CD4-positive, CD25-positive, alpha-beta regulatory T cell (primary cell): ENCODE measurements around the gene ADCY2. TPM values are rescaled to one million over a fixed set of nuclear protein-coding genes. Genes with fewer than 3 reads are reported as not detected.

Experiments
- ATAC-seq, 2 donors: fragments of 150-1000 bp; cut with Tn5 transposase; one replicate each; pipeline ENCODE4 v1.10.0; 2021; ENCODE audit warnings: low read depth in 2 of 2, moderate number of reproducible peaks in 2 of 2, moderate library complexity in 1 of 2
- DNase-seq, 3 donors: peaks; one replicate each; pipeline versions ENCODE4 v3.0.0 to v3.0.0-alpha.2; 2012 to 2022; ENCODE audit warnings: mixed read lengths in 1 of 3
- H3K27ac ChIP-seq: one replicate; pipeline ENCODE4 v1.7.0; 2013; ENCODE audit warnings: mild to moderate bottlenecking, low read length; ENCODE audit not compliant: insufficient read depth, poor library complexity, severe bottlenecking
- H3K27me3 ChIP-seq: one replicate; pipeline ENCODE4 v1.7.0; 2013; ENCODE audit warnings: low read length; ENCODE audit not compliant: control insufficient read depth, insufficient read depth
- H3K36me3 ChIP-seq: one replicate; pipeline ENCODE4 v1.7.0; 2013; ENCODE audit warnings: mild to moderate bottlenecking, low read length, moderate library complexity; ENCODE audit not compliant: control insufficient read depth, insufficient read depth
- H3K4me1 ChIP-seq: 2 replicates; pipeline ENCODE4 v1.7.0; 2013; ENCODE audit warnings: mild to moderate bottlenecking, low read length; ENCODE audit not compliant: insufficient read depth, control insufficient read depth, poor library complexity, severe bottlenecking
- H3K4me3 ChIP-seq: one replicate; pipeline ENCODE4 v1.7.0; 2013; ENCODE audit warnings: low read depth, mild to moderate bottlenecking, low read length, moderate library complexity
- H3K9me3 ChIP-seq, 2 experiments: 1 replicate in 1 of 2; 2 replicates in 1 of 2; pipeline ENCODE4 v1.7.0; 2013; ENCODE audit warnings: low read length in 2 of 2, mild to moderate bottlenecking in 1 of 2, moderate library complexity in 1 of 2; ENCODE audit not compliant: control insufficient read depth in 2 of 2
- H3K27ac Mint-ChIP-seq, 3 donors: one replicate each; pipeline ENCODE4 v1.8.0; 2020 to 2022; ENCODE audit warnings: mild to moderate bottlenecking in 3 of 3, mixed read lengths in 3 of 3, moderate library complexity in 2 of 3
- H3K27me3 Mint-ChIP-seq: one replicate; pipeline ENCODE4 v1.8.0; 2022; ENCODE audit warnings: mild to moderate bottlenecking, mixed read lengths
- H3K36me3 Mint-ChIP-seq: one replicate; pipeline ENCODE4 v1.8.0; 2020; ENCODE audit warnings: mixed read lengths
- H3K4me1 Mint-ChIP-seq, 4 donors: one replicate each; pipeline ENCODE4 v1.8.0; 2020 to 2022; ENCODE audit warnings: mixed read lengths in 4 of 4, mild to moderate bottlenecking in 1 of 4
- H3K4me3 Mint-ChIP-seq, 4 donors: one replicate each; pipeline ENCODE4 v1.8.0; 2020 to 2022; ENCODE audit warnings: mild to moderate bottlenecking in 4 of 4, mixed read lengths in 4 of 4, moderate library complexity in 3 of 4
- H3K9me3 Mint-ChIP-seq, 7 donors: one replicate each; pipeline ENCODE4 v1.8.0; 2020 to 2022; ENCODE audit warnings: mixed read lengths in 7 of 7, mild to moderate bottlenecking in 3 of 7, moderate library complexity in 2 of 7
- polyA plus RNA-seq, 4 donors: library from polyadenylated mRNA; unstranded; fragments of 300-500 nt; fragmentation: Illumina TruSeq; gene quantifications; one replicate each; pipeline ENCODE4 v1.2.3, GENCODE V29; 2021
- total RNA-seq: library from RNA; stranded (reverse); gene quantifications from one replicate; pipeline ENCODE4 v1.2.3, GENCODE V29; 2022

ADCY2 gene
- total RNA-seq: not detected
- not detected for polyA plus RNA-seq

GRCh38 chr5:7395947-7396712 is at the start of gene ADCY2:
TSS of gene ADCY2 (plus strand) at chr5:7396138. CDS start at chr5:7396297, 159 bp downstream.
- Histone ChIP-seq H3K27me3 (peaks cover 11% of the 10 kb centered on the region), H3K27ac (no peak within 1 kb of the TSS), H3K36me3 (no peaks in the 10 kb centered on the region), H3K4me1 (no peaks in the 10 kb centered on the region), H3K4me3 (no peak within 1 kb of the TSS), H3K9me3 (no peaks in the 10 kb centered on the region)
- Mint-ChIP-seq H3K27ac (no peak within 1 kb of the TSS), H3K4me1 (peaks cover 0 to 4% (median 4%) of the 10 kb centered on the region in 4 donors), H3K4me3 (peak within 1 kb of the TSS in 1 of 4 donors; percentile 56), H3K36me3 (no peaks in the 10 kb centered on the region), H3K9me3 (peaks cover 0 to 2% (median 0%) of the 10 kb centered on the region in 7 donors), H3K27me3 (peaks cover 35% of the 10 kb centered on the region)
- DNase-seq: no peak
- ATAC-seq: no peak

- Mint-ChIP-seq H3K27ac (no peak overlapping the region), H3K9me3 (peaks cover 0 to 5% (median under 1%) of the 10 kb centered on the region in 7 donors), H3K4me3 (no peak overlapping the region), H3K27me3 (no peaks in the 10 kb centered on the region), H3K36me3 (no peaks in the 10 kb centered on the region), H3K4me1 (no peaks in the 10 kb centered on the region)
- ATAC-seq (no peak), DNase-seq (no peak)
- H3K27me3 ChIP-seq: no peaks in the 10 kb centered on the region
- H3K27ac ChIP-seq: no peak overlapping the region
- H3K36me3 ChIP-seq: no peaks in the 10 kb centered on the region
- H3K9me3 ChIP-seq: no peaks in the 10 kb centered on the region
- no peak overlapping the region for H3K4me3 ChIP-seq
- H3K4me1 ChIP-seq: no peaks in the 10 kb centered on the region
Measured at GRCh38 chr5:7347377-7347776, 48.6 kb upstream of the ADCY2 start.

DNA sequence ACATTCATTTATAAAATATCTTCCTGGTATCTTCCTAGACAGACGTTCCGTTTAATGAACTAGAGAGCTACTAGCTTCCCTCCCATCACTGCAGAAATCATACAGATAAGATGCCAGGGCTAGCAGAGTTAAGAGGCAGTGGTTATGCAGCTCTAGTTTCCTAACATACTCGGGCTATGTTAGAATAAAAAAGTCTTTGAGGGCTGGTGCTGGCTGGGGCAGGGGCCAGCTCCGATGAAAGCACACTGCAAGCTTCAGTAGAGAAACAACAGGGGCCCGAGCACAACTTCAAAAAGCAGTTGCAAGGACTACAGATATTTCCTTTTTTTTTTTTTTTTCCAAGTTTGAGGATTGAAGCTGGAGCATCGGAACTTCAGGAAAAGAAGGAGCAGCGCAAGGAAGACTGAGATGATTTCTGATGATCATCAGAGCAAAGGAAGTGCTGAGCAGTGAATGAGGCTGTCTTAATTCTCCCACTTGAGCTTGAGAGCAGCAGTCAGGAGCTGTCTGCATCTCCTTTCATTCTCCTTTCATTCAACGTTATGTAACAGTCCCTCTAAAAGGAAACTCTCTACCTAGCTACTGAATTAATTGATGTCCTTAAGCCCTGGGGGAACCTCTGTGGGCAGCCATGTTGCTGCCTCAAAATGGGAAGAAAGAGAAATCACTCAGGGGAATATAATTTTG is 47.6 kb upstream of the ADCY2 start:
- H3K9me3 Mint-ChIP-seq: peaks cover 0 to 4% (median 0%) of the 10 kb centered on the region in 7 donors
- Histone ChIP-seq H3K9me3 (no peaks in the 10 kb centered on the region), H3K27me3 (no peaks in the 10 kb centered on the region), H3K27ac (no peak overlapping the region), H3K36me3 (no peaks in the 10 kb centered on the region), H3K4me1 (no peaks in the 10 kb centered on the region), H3K4me3 (no peak overlapping the region)
- ATAC-seq (no peak), DNase-seq (no peak)
- H3K27ac Mint-ChIP-seq: no peak overlapping the region
- H3K36me3 Mint-ChIP-seq: no peaks in the 10 kb centered on the region
- no peak overlapping the region for H3K4me3 Mint-ChIP-seq
- no peaks in the 10 kb centered on the region for H3K4me1 Mint-ChIP-seq
- H3K27me3 Mint-ChIP-seq: no peaks in the 10 kb centered on the region

DNA sequence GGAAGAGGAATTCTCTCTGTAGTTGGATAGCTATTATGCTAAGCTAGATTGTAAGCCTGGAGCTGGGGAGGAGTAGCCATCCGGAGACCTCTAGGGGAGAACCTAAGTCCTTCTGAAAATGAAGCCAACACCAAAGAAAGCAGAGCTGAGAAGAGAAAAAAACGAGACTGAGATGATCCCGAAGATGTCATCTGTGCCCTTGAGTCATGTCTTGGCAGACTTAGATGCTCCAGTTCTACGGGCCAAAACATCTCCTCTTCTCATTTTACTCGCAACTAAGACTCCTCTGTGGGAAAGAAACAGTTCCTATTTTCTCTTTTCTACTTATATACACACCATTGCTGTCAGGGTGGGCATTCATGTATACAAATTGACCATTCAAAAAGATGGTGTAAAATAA is 34.3 kb upstream of the ADCY2 start:
- ATAC-seq (no peak), DNase-seq (no peak)
- Histone ChIP-seq H3K4me1 (no peaks in the 10 kb centered on the region), H3K27ac (no peak overlapping the region), H3K27me3 (no peaks in the 10 kb centered on the region), H3K36me3 (no peaks in the 10 kb centered on the region), H3K4me3 (no peak overlapping the region), H3K9me3 (no peaks in the 10 kb centered on the region)
- H3K4me3 Mint-ChIP-seq: no peak overlapping the region
- no peaks in the 10 kb centered on the region for H3K36me3 Mint-ChIP-seq
- no peaks in the 10 kb centered on the region for H3K27me3 Mint-ChIP-seq
- H3K9me3 Mint-ChIP-seq: peaks cover 0 to 5% (median 0%) of the 10 kb centered on the region in 7 donors
- no peaks in the 10 kb centered on the region for H3K4me1 Mint-ChIP-seq
- H3K27ac Mint-ChIP-seq: no peak overlapping the region

GRCh38 chr5:7363067-7363677 is 32.8 kb upstream of the ADCY2 start:
- H3K36me3 Mint-ChIP-seq: no peaks in the 10 kb centered on the region
- no peaks in the 10 kb centered on the region for H3K4me1 Mint-ChIP-seq
- no peak overlapping the region for H3K4me3 ChIP-seq
- H3K4me1 ChIP-seq: no peaks in the 10 kb centered on the region
- no peak overlapping the region for H3K27ac Mint-ChIP-seq
- H3K27me3 Mint-ChIP-seq: no peaks in the 10 kb centered on the region
- no peaks in the 10 kb centered on the region for H3K27me3 ChIP-seq
- DNase-seq (no peak), ATAC-seq (no peak)
- no peaks in the 10 kb centered on the region for H3K36me3 ChIP-seq
- H3K9me3 Mint-ChIP-seq: peaks cover 0 to 9% (median 2%) of the 10 kb centered on the region in 7 donors
- H3K9me3 ChIP-seq: no peaks in the 10 kb centered on the region
- no peak overlapping the region for H3K27ac ChIP-seq
- H3K4me3 Mint-ChIP-seq: no peak overlapping the region

DNA sequence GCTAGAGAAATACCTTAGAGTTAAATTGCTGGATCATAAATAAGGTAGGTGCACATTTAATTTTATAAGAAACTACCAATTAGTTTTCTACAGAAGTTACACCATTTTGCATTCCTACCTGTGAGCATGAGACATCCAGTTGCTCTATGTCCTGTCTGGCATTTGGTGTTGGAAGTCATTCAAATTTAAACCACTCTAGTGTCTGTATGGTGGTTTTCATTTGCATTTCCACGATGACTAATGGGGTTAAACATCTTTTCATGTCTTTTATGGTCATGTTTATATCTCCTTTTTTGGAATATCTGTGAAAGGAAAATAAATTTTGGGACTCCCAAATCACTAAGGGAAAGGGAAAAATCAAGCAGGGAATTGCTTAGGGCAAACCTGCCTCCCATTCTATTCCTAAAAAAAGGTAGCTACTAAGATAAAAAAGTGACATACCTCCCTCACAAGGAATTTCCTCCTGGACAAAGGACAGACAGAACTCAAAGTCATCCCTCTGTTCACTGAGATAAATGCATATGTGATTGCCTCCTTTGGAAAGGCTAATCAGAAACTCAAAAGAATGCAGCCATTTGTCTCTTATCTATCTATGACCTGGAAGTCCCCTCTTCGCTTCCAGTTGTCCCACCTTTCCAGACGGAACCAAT is 31.6 kb upstream of the ADCY2 start:
- no peak overlapping the region for H3K4me3 Mint-ChIP-seq
- H3K27ac Mint-ChIP-seq: no peak overlapping the region

GRCh38 chr5:7367780-7368179 is 28.2 kb upstream of the ADCY2 start:
- Mint-ChIP-seq H3K9me3 (peaks cover 0 to 11% (median 6%) of the 10 kb centered on the region in 7 donors), H3K4me3 (no peak overlapping the region), H3K27ac (no peak overlapping the region), H3K4me1 (no peaks in the 10 kb centered on the region), H3K27me3 (no peaks in the 10 kb centered on the region), H3K36me3 (no peaks in the 10 kb centered on the region)
- H3K27ac ChIP-seq: no peak overlapping the region
- no peaks in the 10 kb centered on the region for H3K9me3 ChIP-seq
- no peaks in the 10 kb centered on the region for H3K36me3 ChIP-seq
- H3K4me1 ChIP-seq: no peaks in the 10 kb centered on the region
- DNase-seq (no peak), ATAC-seq (no peak)
- H3K4me3 ChIP-seq: no peak overlapping the region
- H3K27me3 ChIP-seq: no peaks in the 10 kb centered on the region

More for the DNA sequence above, 31.6 kb upstream of the ADCY2 start:
- H3K27me3 Mint-ChIP-seq: no peaks in the 10 kb centered on the region
- no peak overlapping the region for H3K27ac ChIP-seq
- no peak for DNase-seq
- H3K9me3 Mint-ChIP-seq: peaks cover 0 to 9% (median 2%) of the 10 kb centered on the region in 7 donors
- ATAC-seq: no peak
- no peaks in the 10 kb centered on the region for H3K9me3 ChIP-seq
- H3K4me1 Mint-ChIP-seq: no peaks in the 10 kb centered on the region
- H3K4me1 ChIP-seq: no peaks in the 10 kb centered on the region
- H3K36me3 Mint-ChIP-seq: no peaks in the 10 kb centered on the region
- no peak overlapping the region for H3K4me3 ChIP-seq
- H3K36me3 ChIP-seq: no peaks in the 10 kb centered on the region
- H3K27me3 ChIP-seq: no peaks in the 10 kb centered on the region
